ENCODE data around the gene VPS9D1. TPM values are rescaled to one million over a fixed set of nuclear protein-coding genes. Genes with fewer than 3 reads are reported as not detected.
A peak's percentile ranks its signal among the peaks of the same experiment; 100 is the strongest.

Gene VPS9D1
- total RNA-seq, 1 experiment from 2014 or later = 4.2 TPM

- CTCF ChIA-PET = interaction anchor here (1.0 to 1.8 kb wide), 5 partner anchors 13 to 130 kb away, joined by 3 to 19 read pairs (median 6); partner anchors contain the start of gene SPATA2L
- peaks cover 3% of the 10 kb centered on the region; the same call in 1 of the 2 replicates for H3K27me3 Mint-ChIP-seq (ENCODE audit: low read depth)
- POLR2A ChIA-PET = interaction anchor here (0.9 to 1.5 kb wide), 4 partner anchors 8 to 13 kb away, joined by 3 to 11 read pairs (median 5); no protein-coding TSS in a partner anchor
- DNase-seq (ENCODE audit: low spot score) = no peak
- TF ChIP-seq GRHL2 (CRISPR knock-in tag; IDR thresholded peaks at IDR 0.05; ENCODE audit: insufficient replicate concordance, severe bottlenecking) (no peak), TP53 (CRISPR knock-in tag; IDR thresholded peaks at IDR 0.05) (no peak), KAT7 (CRISPR knock-in tag; IDR thresholded peaks at IDR 0.05; ENCODE audit: borderline replicate concordance) (peak; percentile 36; the same call in 1 of the 2 replicates), ARID4B (CRISPR knock-in tag; IDR thresholded peaks at IDR 0.05; ENCODE audit: borderline replicate concordance) (no peak; the same call in 1 of the 2 replicates), ATF6 (CRISPR knock-in tag; IDR thresholded peaks at IDR 0.05) (no peak), GABPB1 (CRISPR knock-in tag; IDR thresholded peaks at IDR 0.05) (peak; percentile 86), TCF7 (CRISPR knock-in tag; IDR thresholded peaks at IDR 0.05; ENCODE audit: low read depth) (0 out of 2 replicates have a peak, but pooled peaks have one; percentile 3), OVOL2 (CRISPR knock-in tag; IDR thresholded peaks at IDR 0.05; ENCODE audit: borderline replicate concordance) (no peak), PREB (CRISPR knock-in tag; IDR thresholded peaks at IDR 0.05; ENCODE audit: borderline replicate concordance) (peak; percentile 20; the same call in 1 of the 2 replicates), CREB1 (CRISPR knock-in tag; IDR thresholded peaks at IDR 0.05) (no peak), FOXP1 (CRISPR knock-in tag; IDR thresholded peaks at IDR 0.05; ENCODE audit: borderline replicate concordance) (no peak)
- H3K4me3 Mint-ChIP-seq = peak overlapping the region; percentile 85
- H3K36me3 Mint-ChIP-seq = peaks cover 58% of the 10 kb centered on the region
- peak overlapping the region; percentile 87; the same call in 1 of the 2 replicates for H3K27ac Mint-ChIP-seq
- H3K4me1 Mint-ChIP-seq = peaks cover 7% of the 10 kb centered on the region
- ATAC-seq = peak; percentile 56
- H3K9me3 Mint-ChIP-seq = peaks cover 31% of the 10 kb centered on the region
Measured at GRCh38 chr16:89687092-89687940, 33.4 kb downstream of the VPS9D1 start.

GRCh38 chr16:89686520-89687091, 34.1 kb downstream of the VPS9D1 start, which contains the start of gene CDK10:
CDK10 (plus strand) TSS chr16:89686689; CDS start chr16:89686711, 22 bp downstream.
- ChIA-PET POLR2A (interaction anchor here (0.7 to 1.5 kb wide), 5 partner anchors 8 to 186 kb away, joined by 3 to 11 read pairs (median 3); no protein-coding TSS in a partner anchor), CTCF (interaction anchor here (1.0 to 1.8 kb wide), 5 partner anchors 14 to 129 kb away, joined by 3 to 19 read pairs (median 6); partner anchors contain the start of gene SPATA2L)
- peak; percentile 86 for ATAC-seq
- DNase-seq (ENCODE audit: low spot score) = peak; percentile 94
- Mint-ChIP-seq H3K27me3 (ENCODE audit: low read depth) (peaks cover 5% of the 10 kb centered on the region), H3K4me3 (peak within 1 kb of the TSS; percentile 85), H3K36me3 (peaks cover 56% of the 10 kb centered on the region), H3K27ac (peak within 1 kb of the TSS; percentile 87; the same call in 1 of the 2 replicates), H3K4me1 (peaks cover 7% of the 10 kb centered on the region), H3K9me3 (peaks cover 38% of the 10 kb centered on the region)
- TF ChIP-seq ARID4B (CRISPR knock-in tag; IDR thresholded peaks at IDR 0.05; ENCODE audit: borderline replicate concordance) (peak; percentile 73; the same call in 1 of the 2 replicates), ZMAT4 (CRISPR knock-in tag; IDR thresholded peaks at IDR 0.05) (no peak), NFYB (CRISPR knock-in tag; conservative IDR thresholded peaks at IDR 0.05; ENCODE audit: low read depth) (no peak), MYBL2 (CRISPR knock-in tag; IDR thresholded peaks at IDR 0.05) (peak; percentile 91), CREB1 (CRISPR knock-in tag; IDR thresholded peaks at IDR 0.05) (no peak)

Data from WTC11 (cell line).